Upper lobe of left lung (tissue), 4 donors: ENCODE results near the gene PHYKPL.

Source experiments
- CTCF ChIP-seq, 6 experiments: fragments of 450-650 bp in 4 of 6; fragments of 200-600 bp in 2 of 6; sonication (generic) in 2 of 6; IDR thresholded peaks; one replicate each; pipeline ENCODE4 v1.5.1; 2016 to 2019; ENCODE audit warnings: antibody characterized with exemption in 6 of 6
- POLR2A ChIP-seq, 4 donors: fragments of 450-650 bp; IDR thresholded peaks; one replicate each; pipeline ENCODE4 v1.5.1; 2016 to 2017; ENCODE audit warnings: antibody characterized with exemption in 4 of 4, mild to moderate bottlenecking in 2 of 4

GRCh38 chr5:178261666-178262600 lies 29.3 kb upstream of the PHYKPL start:
- TF ChIP-seq CTCF (IDR thresholded peaks at IDR 0.05) = no peak
- TF ChIP-seq POLR2A (IDR thresholded peaks at IDR 0.05) = no peak
